Glomerular visceral epithelial cell (primary cell): ENCODE results near the gene NRXN3.
A peak's percentile ranks its signal among the peaks of the same experiment; 100 is the strongest.

Source experiments
- DNase-seq: peaks from one replicate; pipeline ENCODE4 v3.0.0-alpha.2; 2016; ENCODE audit errors: extremely low spot score

NRXN3 gene

DNA sequence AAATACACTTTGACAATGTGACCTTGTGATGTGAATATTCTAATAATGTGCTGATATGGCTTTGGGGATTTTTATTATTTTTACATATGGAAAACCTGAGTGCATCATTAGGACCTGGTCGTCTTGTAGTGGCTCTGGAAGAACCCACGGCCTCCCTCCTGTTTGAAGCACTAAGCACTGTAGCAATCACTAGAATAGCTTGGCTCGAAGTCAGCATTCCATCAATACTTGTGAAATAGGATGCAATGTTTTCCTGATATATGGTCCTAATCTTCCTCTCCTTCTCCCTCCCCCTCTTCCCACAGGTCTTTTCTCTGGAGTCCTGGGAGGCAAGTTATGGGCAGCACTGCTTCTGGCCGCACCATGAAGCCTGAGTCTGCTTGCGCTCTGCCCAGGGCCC lies 71.9 kb downstream of the NRXN3 start:
- no peak for DNase-seq

GRCh38 chr14:78243187-78243586 lies 73.0 kb downstream of the NRXN3 start:
- DNase-seq = no peak

DNA sequence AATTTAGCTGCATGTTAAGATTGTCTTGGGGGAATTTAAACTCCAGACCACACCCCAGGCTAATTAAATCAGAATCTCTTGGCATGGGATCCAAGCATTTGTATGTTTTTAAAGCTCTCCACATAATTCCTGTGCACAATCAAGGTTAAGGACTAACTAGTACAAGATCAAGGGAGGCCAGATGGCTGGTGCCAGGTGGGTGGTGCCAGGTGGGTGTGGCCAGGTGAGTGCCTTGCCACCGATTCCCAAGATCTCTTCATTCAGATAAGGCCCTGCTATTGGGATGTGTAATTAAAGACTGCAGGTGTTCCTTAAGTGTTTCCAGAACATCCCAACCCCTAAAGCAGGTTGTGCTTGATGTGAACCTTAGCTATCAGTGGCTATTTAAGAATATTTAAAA lies 75.1 kb downstream of the NRXN3 start:
- DNase-seq = no peak

DNA sequence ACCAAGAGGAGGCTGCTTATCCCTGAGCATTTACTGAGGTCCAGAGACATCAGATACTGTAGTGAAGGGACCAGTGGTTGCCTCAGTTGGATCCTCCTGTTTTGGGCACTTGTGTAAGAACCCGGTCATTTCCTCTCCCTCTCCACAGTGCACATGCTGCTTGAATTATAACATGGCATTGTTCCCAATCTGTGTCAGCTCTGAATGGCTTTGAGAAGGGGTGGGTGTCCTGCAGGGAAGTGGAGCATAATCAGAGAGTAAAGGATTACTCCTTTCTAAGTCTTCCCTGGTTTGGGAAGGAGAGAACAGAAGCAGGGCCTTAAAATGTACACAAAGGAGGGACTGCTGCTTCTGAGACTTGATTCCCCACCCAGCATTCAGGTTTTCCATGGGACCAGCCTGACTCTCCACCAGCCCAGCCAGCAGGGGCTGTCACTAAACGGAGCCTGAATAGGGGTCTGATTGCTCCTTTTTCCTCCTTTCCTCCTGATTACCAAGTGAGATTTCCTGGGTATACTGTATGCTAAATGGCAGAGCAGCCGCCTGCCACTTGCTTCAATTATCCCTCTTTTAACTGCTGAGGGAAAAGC lies 78.4 kb downstream of the NRXN3 start:
- DNase-seq = no peak

DNA sequence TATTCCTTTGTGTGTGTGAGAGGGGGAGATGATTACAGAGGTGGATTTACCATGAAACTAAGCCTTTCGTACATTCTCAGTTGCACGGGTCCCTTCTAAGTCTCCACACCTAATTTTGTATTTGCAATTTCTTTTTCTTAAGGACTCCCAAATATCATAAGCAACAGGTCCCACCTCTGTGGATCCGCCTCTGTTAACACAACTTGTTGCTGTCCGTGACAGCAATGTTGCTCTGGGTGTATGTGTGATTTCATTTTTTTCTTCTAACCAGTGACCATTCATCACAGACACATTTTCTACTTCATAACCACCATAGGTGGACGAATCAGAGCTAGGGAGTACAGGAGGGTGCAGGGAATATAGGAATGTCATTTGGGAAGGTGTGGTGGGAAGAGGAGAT lies 81.1 kb downstream of the NRXN3 start:
- no peak for DNase-seq

DNA sequence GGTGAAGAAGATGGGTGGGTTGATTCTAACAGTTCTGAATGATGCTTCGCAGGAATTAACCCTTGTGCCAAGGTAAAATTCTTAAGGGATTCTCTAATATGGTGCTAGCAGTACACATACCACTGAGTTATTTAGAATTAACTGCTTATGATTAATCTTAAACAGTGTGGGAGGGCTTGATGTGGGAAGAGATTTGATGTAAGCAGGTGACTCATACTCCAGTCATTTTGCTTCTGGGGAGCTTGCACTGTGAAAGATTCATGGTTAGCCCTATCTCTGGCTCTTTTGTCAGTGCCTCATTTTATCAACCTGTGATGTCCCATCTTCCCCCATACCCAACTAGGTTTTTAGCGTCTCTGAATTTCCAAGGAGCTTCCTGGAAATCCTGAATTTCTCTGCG lies 83.8 kb downstream of the NRXN3 start:
- DNase-seq = peak; percentile 54

DNA sequence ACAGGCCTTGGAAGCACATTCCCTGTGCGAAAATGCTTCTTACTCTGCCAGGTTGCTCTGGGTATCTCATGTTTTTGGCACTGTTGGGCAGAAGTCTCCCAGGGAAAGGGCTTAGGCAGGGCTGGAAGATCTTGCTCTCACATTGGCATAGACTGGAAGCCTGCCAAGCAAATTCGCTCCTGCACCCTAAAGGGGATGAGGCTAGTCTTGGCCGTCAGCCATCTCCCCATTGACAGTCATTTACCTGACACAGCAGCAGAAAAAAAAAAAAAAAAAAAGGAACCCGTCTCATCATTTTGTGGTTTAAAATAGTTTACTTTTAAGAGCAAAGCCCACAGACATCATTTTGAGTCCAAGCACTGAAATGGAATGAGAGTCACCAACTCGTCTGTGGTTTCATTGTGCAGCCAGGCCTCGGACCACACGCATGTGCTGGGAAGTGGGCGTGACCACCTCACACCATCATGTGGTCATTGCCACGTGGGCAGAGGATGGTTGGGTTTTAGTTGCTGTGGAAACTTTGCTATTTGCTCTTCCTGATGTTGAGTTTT lies 84.8 kb downstream of the NRXN3 start:
- peak; percentile 74 for DNase-seq

GRCh38 chr14:78259831-78260230 lies 89.7 kb downstream of the NRXN3 start:
- no peak for DNase-seq

GRCh38 chr14:78278464-78279250 lies 108.5 kb downstream of the NRXN3 start:
- no peak for DNase-seq

GRCh38 chr14:78282437-78282836 lies 112.3 kb downstream of the NRXN3 start:
- no peak for DNase-seq

DNA sequence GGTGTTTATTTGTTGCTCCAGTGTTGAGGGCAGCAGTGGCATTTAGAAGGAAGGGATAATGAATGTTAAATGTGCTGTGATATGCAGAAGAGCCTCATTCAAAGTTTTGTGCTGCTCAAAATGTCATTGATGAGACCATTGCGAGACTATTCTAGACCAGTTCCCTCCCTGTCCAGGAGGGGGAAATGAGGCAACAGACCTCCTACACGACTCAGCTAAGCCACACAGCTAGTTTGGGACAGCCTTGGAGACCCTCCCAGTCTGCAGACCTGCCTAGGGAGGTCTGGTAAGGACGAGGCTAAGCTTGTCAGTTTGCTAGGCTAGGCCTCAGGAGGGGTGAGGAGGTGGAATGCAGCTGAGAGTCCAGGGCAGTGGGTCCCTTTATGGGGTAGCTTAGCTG lies 116.0 kb downstream of the NRXN3 start:
- DNase-seq = no peak

GRCh38 chr14:78292003-78292402 lies 121.8 kb downstream of the NRXN3 start:
- no peak for DNase-seq

DNA sequence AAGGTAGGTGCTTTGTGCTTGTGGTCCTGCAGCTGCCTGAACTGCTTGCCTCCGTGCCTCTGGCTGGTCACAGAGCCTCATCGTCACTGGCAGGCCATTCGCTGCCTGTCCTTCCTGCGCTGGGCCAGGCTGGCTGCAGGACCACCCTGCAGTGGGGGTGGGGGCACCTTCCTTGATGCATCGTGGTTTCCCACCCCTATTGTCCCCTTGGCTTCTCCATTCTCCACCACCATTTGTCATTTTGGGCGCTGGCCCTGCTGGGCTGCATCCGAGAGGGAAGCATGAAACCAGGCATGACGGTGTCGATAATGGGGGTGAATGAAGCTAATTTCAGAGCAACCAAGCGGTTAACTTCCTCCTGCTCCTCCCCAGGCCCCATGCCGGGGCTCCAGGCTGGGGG lies 127.7 kb downstream of the NRXN3 start:
- no peak for DNase-seq

DNA sequence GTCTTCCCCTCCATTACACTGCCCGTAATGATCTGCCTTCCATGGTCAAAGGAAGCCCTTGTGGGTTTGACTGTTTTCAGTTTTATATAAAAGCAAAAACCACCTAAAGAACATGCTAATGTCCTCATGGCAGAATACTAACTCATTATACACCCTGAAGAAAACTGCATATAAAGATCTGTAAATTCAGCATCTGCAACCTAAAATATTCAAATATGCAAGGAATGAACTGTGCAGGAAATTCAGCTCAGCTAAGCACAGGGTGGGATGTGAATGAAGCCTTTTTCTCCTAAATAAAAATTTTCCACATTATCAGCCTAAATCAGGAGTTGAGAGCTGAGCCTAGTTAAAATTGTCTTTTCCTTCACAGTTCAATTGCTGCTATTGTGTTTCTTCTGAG lies 128.1 kb downstream of the NRXN3 start:
- DNase-seq = no peak

GRCh38 chr14:78302841-78303240 lies 132.7 kb downstream of the NRXN3 start:
- DNase-seq = no peak

GRCh38 chr14:78307671-78308070 lies 137.5 kb downstream of the NRXN3 start:
- no peak for DNase-seq

DNA sequence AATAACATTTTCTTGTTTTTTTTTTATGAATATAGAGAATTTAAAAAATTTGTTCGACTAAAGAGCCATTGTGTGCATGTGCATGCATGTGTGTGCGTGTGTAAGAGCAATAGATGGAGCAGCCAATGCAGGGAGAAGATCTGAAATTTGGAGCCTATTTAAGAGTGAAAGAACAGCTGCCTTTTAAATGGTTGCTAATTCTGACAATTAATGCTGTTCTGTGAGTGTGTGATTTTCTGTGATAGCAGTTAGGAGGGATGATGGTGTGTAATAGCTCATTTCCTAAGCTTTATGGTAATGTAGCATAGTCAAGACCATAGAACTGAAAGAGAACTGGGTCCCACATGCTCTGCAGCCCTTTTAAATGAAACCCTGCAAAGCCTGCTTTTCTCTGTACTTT lies 137.9 kb downstream of the NRXN3 start:
- DNase-seq = no peak

GRCh38 chr14:78310272-78310671 lies 140.1 kb downstream of the NRXN3 start:
- no peak for DNase-seq

- no peak for DNase-seq
These were observed 143.3 kb downstream of the NRXN3 start for GRCh38 chr14:78313499-78313898.

DNA sequence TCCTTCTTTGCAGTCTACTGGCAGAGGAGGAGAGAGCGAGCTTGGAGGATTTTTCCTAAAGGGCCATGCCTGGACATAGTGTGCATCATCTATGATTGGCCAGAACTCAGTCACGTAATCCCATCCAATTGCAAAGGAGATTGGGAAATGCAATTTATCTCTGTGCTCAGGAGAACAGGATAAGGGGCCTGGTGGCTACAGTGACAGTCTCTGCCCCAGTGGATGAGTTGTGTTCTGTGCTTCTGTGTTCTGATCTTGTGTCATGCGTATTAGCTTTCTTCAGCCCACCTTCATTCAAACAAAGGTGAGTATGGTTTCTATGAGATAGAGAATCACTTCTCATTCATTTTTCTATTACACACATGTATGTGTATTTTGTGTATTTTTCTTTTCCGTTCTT lies 144.3 kb downstream of the NRXN3 start:
- no peak for DNase-seq

DNA sequence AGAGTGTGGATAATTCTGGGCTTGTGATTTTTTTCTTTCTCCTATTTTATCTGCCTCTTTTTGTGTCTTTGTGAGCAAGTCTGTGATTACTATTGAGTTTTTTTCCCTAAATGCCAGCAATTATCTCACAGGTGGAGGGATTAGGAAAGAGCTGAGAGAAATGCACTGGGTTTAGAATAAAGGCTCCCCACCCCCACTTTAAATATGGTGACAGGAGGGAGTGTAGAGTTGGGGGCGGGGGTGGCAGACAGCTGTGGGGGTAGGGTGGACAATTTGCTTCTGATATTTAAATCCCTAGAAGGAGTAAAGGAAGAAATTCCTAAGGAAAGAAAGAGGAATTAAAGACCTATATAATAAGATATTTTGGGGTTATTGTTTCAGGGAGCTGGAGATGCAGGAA lies 145.9 kb downstream of the NRXN3 start:
- DNase-seq = no peak

- DNase-seq = no peak
These were observed 146.6 kb downstream of the NRXN3 start for GRCh38 chr14:78316786-78317185.

DNA sequence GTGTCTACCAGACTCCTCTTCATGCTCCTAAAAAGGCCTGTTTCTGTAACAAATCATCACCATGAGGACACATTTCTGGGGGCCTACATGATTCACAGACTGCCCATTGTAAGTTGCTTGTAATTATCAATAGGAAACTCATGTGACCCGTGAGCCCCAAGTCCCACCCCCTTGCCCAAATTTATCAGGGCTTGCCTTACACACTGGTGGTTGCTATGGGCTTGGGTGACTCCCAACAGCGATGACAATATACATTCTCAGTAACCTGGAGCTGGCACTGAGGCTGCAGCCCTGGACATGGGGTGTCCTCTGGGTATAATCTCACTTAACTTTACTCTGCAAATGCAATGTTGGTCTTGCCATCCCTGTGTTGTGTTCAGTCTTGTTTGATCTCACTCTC lies 149.2 kb downstream of the NRXN3 start:
- DNase-seq = no peak
